Ectodermal cell (in vitro differentiated cells): ENCODE data around the gene NDUFS2. TPM values are rescaled to one million over a fixed set of nuclear protein-coding genes. Genes with fewer than 3 reads are reported as not detected.
A peak's percentile ranks its signal among the peaks of the same experiment; 100 is the strongest.

ENCODE experiments used
- H3K27ac ChIP-seq: 2 replicates; pipeline ENCODE4 v1.7.0; 2013; ENCODE audit warnings: mild to moderate bottlenecking, low read depth, low read length; ENCODE audit not compliant: insufficient read depth, poor library complexity, severe bottlenecking
- H3K27me3 ChIP-seq: 2 replicates; pipeline ENCODE4 v1.7.0; 2013; ENCODE audit warnings: mild to moderate bottlenecking, low read length; ENCODE audit not compliant: insufficient read depth, control insufficient read depth, poor library complexity, severe bottlenecking
- H3K36me3 ChIP-seq: one replicate; pipeline ENCODE4 v1.7.0; 2013; ENCODE audit warnings: low read length; ENCODE audit not compliant: control insufficient read depth, insufficient read depth
- H3K4me1 ChIP-seq: one replicate; pipeline ENCODE4 v1.7.0; 2013; ENCODE audit warnings: low read length; ENCODE audit not compliant: control insufficient read depth, insufficient read depth
- H3K4me3 ChIP-seq: 2 replicates; pipeline ENCODE4 v1.7.0; 2013; ENCODE audit warnings: low read depth, low read length, control low read depth; ENCODE audit not compliant: insufficient read depth
- H3K9me3 ChIP-seq: 2 replicates; pipeline ENCODE4 v1.7.0; 2013; ENCODE audit warnings: mild to moderate bottlenecking, low read length, moderate library complexity; ENCODE audit not compliant: control insufficient read depth
- WGBS, 2 experiments: methylation state at CpG; one replicate each; pipeline ENCODE4 v1.1.7; 2013; ENCODE audit warnings: missing lambda C conversion rate in 2 of 2; 5-methylcytosine and 5-hydroxymethylcytosine counted together
- polyA plus RNA-seq, 4 experiments: library from polyadenylated mRNA; stranded (reverse); fragments of 50-300 nt; gene quantifications; one replicate each; pipeline ENCODE4 v1.2.3, GENCODE V29; 2013

Gene NDUFS2
- 109 TPM for polyA plus RNA-seq (2013, experiment 1 of 4)
- 98.5 TPM for polyA plus RNA-seq (2013, experiment 2 of 4)
- polyA plus RNA-seq (2013, experiment 3 of 4), result 95.1 TPM
- 99.9 TPM for polyA plus RNA-seq (2013, experiment 4 of 4)

- H3K4me1 ChIP-seq, result peaks cover 45% of the 10 kb centered on the region
- H3K36me3 ChIP-seq, result peaks cover 19% of the 10 kb centered on the region
- H3K27me3 ChIP-seq, result no peaks in the 10 kb centered on the region
- 6 to 7% methylated on average over 53 of the region's 53 CpGs for WGBS, 2 experiments
- H3K27ac ChIP-seq, result peak within 1 kb of the TSS; percentile 81
- no peaks in the 10 kb centered on the region for H3K9me3 ChIP-seq
- peak within 1 kb of the TSS; percentile 97 for H3K4me3 ChIP-seq
Observed at GRCh38 chr1:161201836-161202712, at the start of gene NDUFS2. Gene NDUFS2 (plus strand): TSS chr1:161202367. CDS start chr1:161202386, 19 bp downstream.

DNA sequence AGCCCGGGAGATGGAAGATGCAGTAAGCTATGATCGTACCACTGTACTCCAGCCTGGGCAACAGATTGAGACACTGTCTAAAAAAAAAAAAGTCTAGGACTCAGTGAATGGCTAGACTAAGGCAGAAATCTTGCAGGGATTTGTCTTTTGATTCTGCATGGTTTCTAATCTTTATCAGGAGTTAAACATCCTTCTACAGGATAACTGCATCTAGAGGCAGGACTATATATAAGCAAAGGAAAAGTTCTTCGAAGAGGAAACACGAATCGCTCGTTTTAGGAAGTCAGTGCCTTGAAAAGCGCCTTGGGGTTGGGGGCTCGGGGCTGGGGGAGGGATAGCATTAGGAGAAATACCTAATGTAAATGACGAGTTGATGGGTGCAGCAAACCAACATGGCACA lies 49.0 kb upstream of the NDUFS2 start:
- peak overlapping the region; percentile 82 for H3K4me3 ChIP-seq
- no peaks in the 10 kb centered on the region for H3K27me3 ChIP-seq
- 39 to 46% methylated on average over 5 to 9 of the region's 9 CpGs for WGBS, 2 experiments
- H3K4me1 ChIP-seq, result no peaks in the 10 kb centered on the region
- no peak overlapping the region for H3K27ac ChIP-seq
- H3K36me3 ChIP-seq, result peaks cover 7% of the 10 kb centered on the region
- no peaks in the 10 kb centered on the region for H3K9me3 ChIP-seq

- Histone ChIP-seq H3K9me3 (no peaks in the 10 kb centered on the region), H3K27ac (peak within 1 kb of the TSS; percentile 92), H3K36me3 (peaks cover 11% of the 10 kb centered on the region), H3K4me3 (peak within 1 kb of the TSS; percentile 82), H3K4me1 (no peaks in the 10 kb centered on the region), H3K27me3 (no peaks in the 10 kb centered on the region)
- WGBS, 2 experiments, result 2% methylated on average over 33 of the region's 33 CpGs
Observed at GRCh38 chr1:161153682-161154337, 48.4 kb upstream of the NDUFS2 start, which contains the start of gene UFC1. Gene UFC1 (plus strand): TSS chr1:161153978. CDS start chr1:161153998, 20 bp downstream.

DNA sequence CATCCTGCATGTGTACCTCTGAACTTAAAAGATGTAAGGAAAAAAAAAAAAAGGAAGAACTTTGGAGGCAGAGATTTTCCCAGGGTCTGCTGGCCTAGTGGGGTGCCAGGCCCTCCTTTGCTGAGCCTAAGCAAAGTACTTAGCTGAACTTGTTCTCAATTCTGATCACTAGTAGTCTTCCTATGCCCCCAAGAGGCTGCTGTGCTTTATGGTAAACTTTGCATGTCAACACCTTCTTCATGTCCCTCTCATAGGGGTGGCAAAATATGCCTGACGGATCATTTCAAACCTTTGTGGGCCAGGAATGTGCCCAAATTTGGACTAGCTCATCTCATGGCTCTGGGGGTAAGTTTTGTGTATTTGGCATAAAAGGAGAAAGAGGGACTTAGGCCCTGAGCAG lies 44.3 kb upstream of the NDUFS2 start:
- Histone ChIP-seq H3K4me3 (no peak overlapping the region), H3K4me1 (no peaks in the 10 kb centered on the region), H3K36me3 (peaks cover 28% of the 10 kb centered on the region), H3K27me3 (no peaks in the 10 kb centered on the region), H3K9me3 (no peaks in the 10 kb centered on the region), H3K27ac (no peak overlapping the region)
- 96 to 100% methylated on average over 1 of the region's 1 CpG for WGBS, 2 experiments

DNA sequence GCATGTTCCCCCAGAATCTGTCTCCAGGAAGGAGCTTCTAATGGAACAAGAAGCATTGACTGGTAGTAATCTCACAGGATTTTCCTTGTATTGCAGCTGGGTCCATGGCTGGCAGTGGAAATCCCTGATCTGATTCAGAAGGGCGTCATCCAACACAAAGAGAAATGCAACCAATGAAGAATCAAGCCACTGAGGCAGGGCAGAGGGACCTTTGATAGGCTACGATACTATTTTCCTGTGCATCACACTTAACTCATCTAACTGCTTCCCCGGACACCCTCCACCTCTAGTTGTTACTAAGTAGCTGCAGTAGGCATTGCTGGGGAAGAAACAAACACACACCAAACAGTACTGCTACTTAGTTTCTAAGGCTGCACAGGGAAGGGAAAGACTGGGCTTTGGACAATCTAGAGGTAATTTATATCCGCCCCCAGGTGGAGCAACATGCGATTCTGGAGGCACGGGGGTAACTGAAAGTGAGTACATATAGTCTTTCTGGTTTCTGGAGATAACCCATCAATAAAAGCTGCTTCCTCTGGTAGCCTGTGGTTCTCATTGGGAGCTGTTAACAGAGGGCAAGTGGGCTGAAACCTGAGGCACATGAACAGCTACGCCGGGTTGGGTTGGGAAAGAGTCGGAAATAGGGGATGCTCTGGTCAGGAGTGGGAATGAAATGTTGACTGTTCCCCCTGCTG lies 43.7 kb upstream of the NDUFS2 start:
- H3K9me3 ChIP-seq, result no peaks in the 10 kb centered on the region
- peaks cover 28% of the 10 kb centered on the region for H3K36me3 ChIP-seq
- no peak overlapping the region for H3K27ac ChIP-seq
- H3K4me3 ChIP-seq, result peak overlapping the region; percentile 84
- 92 to 95% methylated on average over 9 of the region's 9 CpGs for WGBS, 2 experiments
- no peaks in the 10 kb centered on the region for H3K27me3 ChIP-seq
- H3K4me1 ChIP-seq, result no peaks in the 10 kb centered on the region

GRCh38 chr1:161159087-161159912 lies 42.9 kb upstream of the NDUFS2 start, which contains the start of gene USP21:
Gene USP21 (plus strand): TSS chr1:161159500. CDS start chr1:161160641, 1,141 bp downstream.
- WGBS, 2 experiments, result 1 to 3% methylated on average over 60 of the region's 60 CpGs
- H3K4me1 ChIP-seq, result no peaks in the 10 kb centered on the region
- H3K27me3 ChIP-seq, result no peaks in the 10 kb centered on the region
- H3K4me3 ChIP-seq, result peak within 1 kb of the TSS; percentile 84
- no peaks in the 10 kb centered on the region for H3K9me3 ChIP-seq
- peaks cover 28% of the 10 kb centered on the region for H3K36me3 ChIP-seq
- H3K27ac ChIP-seq, result peak within 1 kb of the TSS; percentile 75

DNA sequence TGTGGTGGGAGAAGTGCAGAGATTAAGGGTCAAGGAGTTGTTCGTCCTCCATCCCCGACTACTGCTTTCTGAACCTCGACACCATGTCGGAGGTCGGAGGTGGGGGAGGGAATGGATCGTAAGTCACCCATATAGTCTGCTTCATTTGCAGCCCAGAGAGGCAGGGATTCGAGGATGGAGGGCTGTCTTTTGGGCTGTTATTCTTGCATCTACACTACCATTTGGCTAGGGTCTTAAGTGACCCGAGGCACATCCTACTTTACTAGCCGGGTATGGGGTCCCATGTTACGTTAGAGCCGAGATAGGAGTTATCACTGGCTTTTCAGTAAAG lies 42.3 kb upstream of the NDUFS2 start:
- 16 to 19% methylated on average over 11 of the region's 11 CpGs for WGBS, 2 experiments
- Histone ChIP-seq H3K4me3 (peak overlapping the region; percentile 84), H3K4me1 (no peaks in the 10 kb centered on the region), H3K9me3 (no peaks in the 10 kb centered on the region), H3K36me3 (peaks cover 28% of the 10 kb centered on the region), H3K27ac (no peak overlapping the region), H3K27me3 (no peaks in the 10 kb centered on the region)

DNA sequence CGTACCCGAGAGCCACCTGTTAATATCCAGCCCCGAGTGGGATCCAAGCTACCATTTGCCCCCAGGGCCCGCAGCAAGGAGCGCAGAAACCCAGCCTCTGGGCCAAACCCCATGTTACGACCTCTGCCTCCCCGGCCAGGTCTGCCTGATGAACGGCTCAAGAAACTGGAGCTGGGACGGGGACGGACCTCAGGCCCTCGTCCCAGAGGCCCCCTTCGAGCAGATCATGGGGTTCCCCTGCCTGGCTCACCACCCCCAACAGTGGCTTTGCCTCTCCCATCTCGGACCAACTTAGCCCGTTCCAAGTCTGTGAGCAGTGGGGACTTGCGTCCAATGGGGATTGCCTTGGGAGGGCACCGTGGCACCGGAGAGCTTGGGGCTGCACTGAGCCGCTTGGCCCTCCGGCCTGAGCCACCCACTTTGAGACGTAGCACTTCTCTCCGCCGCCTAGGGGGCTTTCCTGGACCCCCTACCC lies 41.5 kb upstream of the NDUFS2 start:
- WGBS, 2 experiments, result 96 to 97% methylated on average over 22 of the region's 22 CpGs

DNA sequence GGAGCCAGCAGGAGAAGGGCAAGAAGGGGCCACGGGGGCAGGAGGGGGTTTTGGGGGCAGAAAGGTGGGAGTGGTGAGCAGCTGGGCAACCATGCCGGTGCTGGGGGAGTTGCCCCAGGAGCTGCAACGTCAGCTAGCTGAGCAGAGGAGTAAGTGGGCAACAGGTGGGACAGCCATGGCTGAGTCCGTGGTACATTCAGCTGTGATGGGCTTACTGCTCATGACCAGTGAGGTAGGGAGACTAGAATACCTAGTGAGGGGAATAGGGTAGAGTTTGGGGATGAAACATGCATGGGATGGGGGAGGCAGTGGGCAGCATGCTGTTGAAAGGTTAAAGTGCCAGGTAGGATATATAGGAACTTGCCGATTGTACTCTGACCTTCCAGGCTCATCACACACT lies 40.5 kb upstream of the NDUFS2 start:
- no peak overlapping the region for H3K27ac ChIP-seq
- no peak overlapping the region for H3K4me3 ChIP-seq
- 94 to 96% methylated on average over 5 of the region's 5 CpGs for WGBS, 2 experiments
- no peaks in the 10 kb centered on the region for H3K27me3 ChIP-seq
- no peaks in the 10 kb centered on the region for H3K4me1 ChIP-seq
- H3K9me3 ChIP-seq, result no peaks in the 10 kb centered on the region
- peaks cover 28% of the 10 kb centered on the region for H3K36me3 ChIP-seq

More for the DNA sequence above, 41.5 kb upstream of the NDUFS2 start:
- H3K9me3 ChIP-seq, result no peaks in the 10 kb centered on the region
- H3K4me1 ChIP-seq, result no peaks in the 10 kb centered on the region
- H3K27me3 ChIP-seq, result no peaks in the 10 kb centered on the region
- H3K27ac ChIP-seq, result no peak overlapping the region
- no peak overlapping the region for H3K4me3 ChIP-seq
- H3K36me3 ChIP-seq, result peaks cover 28% of the 10 kb centered on the region
